GM18508 (cell line): ENCODE results near the gene SLC31A1.

Experiments
- ATAC-seq: cut with Tn5 transposase; IDR thresholded peaks from one replicate; pipeline ENCODE4 v1.9.1; 2021; ENCODE audit warnings: moderate number of reproducible peaks; ENCODE audit not compliant: insufficient read depth, unreplicated experiment

SLC31A1 gene

GRCh38 chr9:113221003-113221799 is at the start of gene SLC31A1, which contains the start of gene FKBP15:
SLC31A1 (plus strand) TSS chr9:113221544; CDS start chr9:113256149, 34,605 bp downstream.
FKBP15 (minus strand) TSS chr9:113221277; CDS start chr9:113221243, 34 bp downstream.
- ATAC-seq: peak; percentile 59

GRCh38 chr9:113173341-113173740 is 48.0 kb upstream of the SLC31A1 start:
- ATAC-seq: no peak

GRCh38 chr9:113176803-113177202 is 44.5 kb upstream of the SLC31A1 start:
- no peak for ATAC-seq

- ATAC-seq: no peak
Measured at GRCh38 chr9:113177251-113177650, 44.1 kb upstream of the SLC31A1 start.

GRCh38 chr9:113178087-113178486 is 43.3 kb upstream of the SLC31A1 start:
- no peak for ATAC-seq

- ATAC-seq: no peak
Measured at GRCh38 chr9:113179839-113180238, 41.5 kb upstream of the SLC31A1 start.

- ATAC-seq: no peak
Measured at GRCh38 chr9:113181165-113181564, 40.2 kb upstream of the SLC31A1 start.

GRCh38 chr9:113183956-113184488 is 37.3 kb upstream of the SLC31A1 start:
- ATAC-seq: no peak

GRCh38 chr9:113184539-113184938 is 36.8 kb upstream of the SLC31A1 start:
- no peak for ATAC-seq

GRCh38 chr9:113185271-113185670 is 36.1 kb upstream of the SLC31A1 start:
- no peak for ATAC-seq

- no peak for ATAC-seq
Measured at GRCh38 chr9:113186137-113186755, 35.1 kb upstream of the SLC31A1 start.

GRCh38 chr9:113187929-113188595 is 33.3 kb upstream of the SLC31A1 start:
- no peak for ATAC-seq

GRCh38 chr9:113192455-113192854 is 28.9 kb upstream of the SLC31A1 start:
- no peak for ATAC-seq

- ATAC-seq: no peak
Measured at GRCh38 chr9:113199683-113200329, 21.5 kb upstream of the SLC31A1 start.

- ATAC-seq: no peak
Measured at GRCh38 chr9:113205432-113205831, 15.9 kb upstream of the SLC31A1 start.

GRCh38 chr9:113205861-113206260 is 15.5 kb upstream of the SLC31A1 start:
- ATAC-seq: no peak

- no peak for ATAC-seq
Measured at GRCh38 chr9:113210815-113211214, 10.5 kb upstream of the SLC31A1 start.

GRCh38 chr9:113215132-113215531 is 6.2 kb upstream of the SLC31A1 start:
- ATAC-seq: no peak

GRCh38 chr9:113216406-113216805 is 4.9 kb upstream of the SLC31A1 start:
- ATAC-seq: no peak

GRCh38 chr9:113219186-113219936 is 2.0 kb upstream of the SLC31A1 start:
- peak; percentile 35 for ATAC-seq
